A549 (cell line): ENCODE data around the gene MYOF. TPM values are rescaled to one million over a fixed set of nuclear protein-coding genes. Genes with fewer than 3 reads are reported as not detected.

ENCODE experiments used
- ATAC-seq, 2 experiments: fragments of 200-7000 bp in 1 of 2; fragments of >200 bp in 1 of 2; cut with Nextera tagmentation in 1 of 2; cut with Tn5 transposase in 1 of 2; 3 replicates each; pipeline versions ENCODE4 v1.8.0 to v1.9.1; 2018 to 2020; ENCODE audit warnings: mild to moderate bottlenecking in 1 of 2, moderate library complexity in 1 of 2
- CTCF ChIA-PET: fragments of 300-600 bp; sonication (Branson Sonifier 250); formaldehyde crosslinking; extraction: SDS; loops from one replicate; lab custom pipeline; 2021; ENCODE audit warnings: antibody characterized with exemption, inconsistent platforms; lab: Yijun Ruan, JAX
- POLR2A ChIA-PET: fragments of 350-600 bp; formaldehyde crosslinking; extraction: SDS; loops from one replicate; lab custom pipeline; 2021; ENCODE audit warnings: antibody characterized with exemption, inconsistent platforms; lab: Yijun Ruan, JAX
- DNase-seq, 2 experiments: peaks; one replicate each; pipeline versions ENCODE4 v3.0.0 to v3.0.0-alpha.2; 2011 to 2016; ENCODE audit warnings: low read depth in 1 of 2, low spot score in 1 of 2
- FAIRE-seq: peaks from 2 replicates; lab custom pipeline; 2011; peaks lifted over from hg19 to GRCh38; lab: Jason Lieb, UNC
- H3K27ac ChIP-seq, 2 experiments: fragments of >200 bp; sonication (Bioruptor Twin); formaldehyde crosslinking; 3 replicates each; pipeline ENCODE4 v1.5.1; 2016 to 2017
- H3K4me1 ChIP-seq: fragments of >200 bp; sonication (Bioruptor Twin); formaldehyde crosslinking; 3 replicates; pipeline ENCODE4 v1.6.1; 2016
- H3K4me2 ChIP-seq: fragments of >200 bp; sonication (Bioruptor Twin); formaldehyde crosslinking; 3 replicates; pipeline ENCODE4 v1.6.1; 2016
- H3K4me3 ChIP-seq: fragments of >200 bp; sonication (Bioruptor Twin); formaldehyde crosslinking; 3 replicates; pipeline ENCODE4 v1.5.1; 2016
- H3K9me3 ChIP-seq: fragments of >200 bp; sonication (Bioruptor Twin); formaldehyde crosslinking; 3 replicates; pipeline ENCODE4 v1.6.1; 2016
- BCL3 ChIP-seq: fragments of >200 bp; sonication (Bioruptor Twin); formaldehyde crosslinking; IDR thresholded peaks from 3 replicates; pipeline ENCODE4 v1.6.1; 2016
- BHLHE40 ChIP-seq: IDR thresholded peaks from 2 replicates; pipeline ENCODE4 v1.6.1; 2012; ENCODE audit warnings: low read depth, low read length, inconsistent platforms
- CBX2 ChIP-seq: fragments of 200-600 bp; sonication (generic); IDR thresholded peaks from 2 replicates; pipeline ENCODE4 v1.6.1; 2016; ENCODE audit warnings: low read depth, mild to moderate bottlenecking, borderline replicate concordance
- CHD2 ChIP-seq: fragments of 150-350 bp; IDR thresholded peaks from 2 replicates; pipeline ENCODE4 v1.6.1; 2014; ENCODE audit warnings: low read length; ENCODE audit not compliant: partially characterized antibody
- EHMT2 ChIP-seq: fragments of 200-600 bp; sonication (generic); IDR thresholded peaks from 2 replicates; pipeline ENCODE4 v1.6.1; 2016; ENCODE audit warnings: antibody characterized with exemption, low read depth, mild to moderate bottlenecking, moderate library complexity
- EP300 ChIP-seq, 2 experiments: fragments of >200 bp; sonication (Bioruptor Twin); formaldehyde crosslinking; IDR thresholded peaks; 2 replicates in 1 of 2; 3 replicates in 1 of 2; pipeline ENCODE4 v1.6.1; 2016 to 2017
- ESRRA ChIP-seq: fragments of 150-350 bp; IDR thresholded peaks from 2 replicates; pipeline ENCODE4 v1.6.1; 2014; ENCODE audit warnings: mild to moderate bottlenecking, low read length, borderline replicate concordance
- FOSB ChIP-seq: fragments of 250-450 bp; sonication (Bioruptor Pico); IDR thresholded peaks from 2 replicates; pipeline ENCODE4 v1.5.0; 2020; ENCODE audit warnings: mild to moderate bottlenecking, moderate library complexity
- FOSL2 ChIP-seq, 2 experiments: fragments of 450-650 bp in 1 of 2; fragments of >200 bp in 1 of 2; sonication (Bioruptor Twin) in 1 of 2; formaldehyde crosslinking; IDR thresholded peaks; 2 replicates each; pipeline versions ENCODE4 v1.5.0 to v1.6.1; 2016 to 2020; ENCODE audit warnings: mild to moderate bottlenecking in 1 of 2, moderate library complexity in 1 of 2
- HES2 ChIP-seq: fragments of >200 bp; sonication (Bioruptor Twin); formaldehyde crosslinking; IDR thresholded peaks from 2 replicates; pipeline ENCODE4 v1.6.1; 2016
- HEYL ChIP-seq: fragments of 250-450 bp; sonication (Bioruptor Pico); IDR thresholded peaks from 2 replicates; pipeline ENCODE4 v1.8.0; 2021; ENCODE audit warnings: mild to moderate bottlenecking, moderate library complexity
- HOXA7 ChIP-seq: fragments of 250-450 bp; sonication (Bioruptor Pico); IDR thresholded peaks from 2 replicates; pipeline ENCODE4 v1.5.0; 2020; ENCODE audit warnings: mild to moderate bottlenecking, moderate library complexity
- KDM1A ChIP-seq: fragments of 200-600 bp; sonication (generic); IDR thresholded peaks from 2 replicates; pipeline ENCODE4 v1.6.1; 2016; ENCODE audit warnings: low read depth, mild to moderate bottlenecking
- MAZ ChIP-seq: fragments of 150-350 bp; IDR thresholded peaks from 2 replicates; pipeline ENCODE4 v1.6.1; 2014; ENCODE audit warnings: antibody characterized with exemption, low read depth, low read length, borderline replicate concordance
- NFE2L2 ChIP-seq: fragments of 150-350 bp; conservative IDR thresholded peaks from 2 replicates; pipeline ENCODE4 v1.6.1; 2014; ENCODE audit warnings: low read length
- NPAS2 ChIP-seq: fragments of 250-450 bp; sonication (Bioruptor Pico); IDR thresholded peaks from 2 replicates; pipeline ENCODE4 v1.8.0; 2022; ENCODE audit warnings: mild to moderate bottlenecking, moderate library complexity, borderline replicate concordance
- NR3C1 ChIP-seq: fragments of >200 bp; sonication (Bioruptor Twin); formaldehyde crosslinking; IDR thresholded peaks from 3 replicates; pipeline ENCODE4 v1.6.1; 2017
- PHF8 ChIP-seq: fragments of 200-600 bp; sonication (generic); IDR thresholded peaks from 2 replicates; pipeline ENCODE4 v1.6.1; 2016; ENCODE audit warnings: low read depth, mild to moderate bottlenecking, antibody characterized with exemption, moderate library complexity, borderline replicate concordance
- RCOR1 ChIP-seq: fragments of 150-350 bp; IDR thresholded peaks from 2 replicates; pipeline ENCODE4 v1.6.1; 2014; ENCODE audit warnings: antibody characterized with exemption, low read length, low read depth
- RNF2 ChIP-seq: fragments of 200-600 bp; sonication (generic); IDR thresholded peaks from 2 replicates; pipeline ENCODE4 v1.6.1; 2016; ENCODE audit warnings: low read depth, mild to moderate bottlenecking, antibody characterized with exemption, moderate library complexity, borderline replicate concordance
- TP53 ChIP-seq: fragments of 250-450 bp; sonication (Bioruptor Pico); IDR thresholded peaks from 2 replicates; pipeline ENCODE4 v1.5.0; 2021; ENCODE audit warnings: mild to moderate bottlenecking, moderate library complexity
- USF2 ChIP-seq: fragments of 450-650 bp; IDR thresholded peaks from 2 replicates; pipeline ENCODE4 v1.6.1; 2014; ENCODE audit warnings: antibody characterized with exemption
- ZC3H11A ChIP-seq: fragments of 450-650 bp; IDR thresholded peaks from 2 replicates; pipeline ENCODE4 v1.6.1; 2014; ENCODE audit warnings: antibody characterized with exemption, mild to moderate bottlenecking
- ZNF302 ChIP-seq: fragments of 250-450 bp; sonication (Bioruptor Pico); IDR thresholded peaks from 2 replicates; pipeline ENCODE4 v1.9.0; 2021; ENCODE audit warnings: inconsistent platforms, mild to moderate bottlenecking, moderate library complexity
- WGBS: methylation state at CpG from one replicate; pipeline ENCODE4 v1.1.6; 2017; ENCODE audit errors: missing lambda C conversion rate; 5-methylcytosine and 5-hydroxymethylcytosine counted together
- polyA plus RNA-seq, 4 experiments: library from polyadenylated mRNA; depleted of rRNA in 3 of 4; stranded (reverse); fragments of >200 nt; fragmentation: RNase III in 1 of 4; extraction: RNeasy Plus Mini Kit Qiagen cat#74134 plus additional on column Dnase treatment in 1 of 4; gene quantifications; 2 replicates in 3 of 4; 3 replicates in 1 of 4; pipeline ENCODE4 v1.2.3, GENCODE V29; 2011 to 2017
- TF ChIP-seq, protein P1 (sequence below): IDR thresholded peaks from 2 replicates; pipeline ENCODE4 v1.6.1; 2012

MYOF gene
- polyA plus RNA-seq, 2 of the 4 experiments (the other 2 are of a cell fraction), result 190 to 265 TPM

GRCh38 chr10:93277360-93277759 is 204.8 kb downstream of the MYOF start:
- POLR2A ChIA-PET, result no interaction called here
- no peak overlapping the region for H3K27ac ChIP-seq
- TF ChIP-seq FOSL2 (IDR thresholded peaks at IDR 0.05) (no peak), FOSL2 (CRISPR knock-in tag; IDR thresholded peaks at IDR 0.05) (no peak), KDM1A (no peak), EP300 (IDR thresholded peaks at IDR 0.05) (no peak)
- TF ChIP-seq, all 56 proteins: peak for 0
- H3K9me3 ChIP-seq, result no peaks in the 10 kb centered on the region
- no peak overlapping the region for H3K4me3 ChIP-seq
- no peak for ATAC-seq
- H3K4me1 ChIP-seq, result no peaks in the 10 kb centered on the region
- FAIRE-seq, result no peak
- 85% methylated on average over 4 of the region's 4 CpGs for WGBS
- CTCF ChIA-PET, result interaction anchor here (1.0 to 1.1 kb wide), 2 partner anchors 12 to 197 kb away, joined by 3 read pairs; no protein-coding TSS in a partner anchor
- no peak overlapping the region for H3K4me2 ChIP-seq
- no peak for DNase-seq

- ATAC-seq, result no peak
- ChIA-PET CTCF (no interaction called here), POLR2A (no interaction called here)
- H3K9me3 ChIP-seq, result peaks cover 11% of the 10 kb centered on the region; the same call in 1 of the 3 replicates
- no peak for DNase-seq
- TF ChIP-seq NFE2L2 (no peak), TP53 (CRISPR knock-in tag) (no peak), CBX2 (no peak), MAZ (no peak), EHMT2 (no peak), HEYL (CRISPR knock-in tag) (no peak), HES2 (no peak), NPAS2 (CRISPR knock-in tag) (no peak), FOSB (no peak), RCOR1 (no peak), NR3C1 (no peak), USF2 (no peak), FOSL2 (IDR thresholded peaks at IDR 0.05) (no peak), FOSL2 (CRISPR knock-in tag; IDR thresholded peaks at IDR 0.05) (no peak), ESRRA (no peak), RNF2 (no peak), PHF8 (no peak), BHLHE40 (no peak), ZNF302 (CRISPR knock-in tag) (no peak), CHD2 (no peak)
- TF ChIP-seq, protein P1, sequence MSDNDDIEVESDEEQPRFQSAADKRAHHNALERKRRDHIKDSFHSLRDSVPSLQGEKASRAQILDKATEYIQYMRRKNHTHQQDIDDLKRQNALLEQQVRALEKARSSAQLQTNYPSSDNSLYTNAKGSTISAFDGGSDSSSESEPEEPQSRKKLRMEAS, result no peak
- no peak overlapping the region for H3K27ac ChIP-seq
- no peaks in the 10 kb centered on the region for H3K4me1 ChIP-seq
- no peak for FAIRE-seq
- no peak overlapping the region for H3K4me3 ChIP-seq
- H3K4me2 ChIP-seq, result no peak overlapping the region
- 55% methylated on average over 4 of the region's 4 CpGs for WGBS
Observed at GRCh38 chr10:93274419-93274818, 207.7 kb downstream of the MYOF start.

GRCh38 chr10:93272884-93273675 is 209.1 kb downstream of the MYOF start:
- TF ChIP-seq FOSL2 (IDR thresholded peaks at IDR 0.05) (no peak), FOSL2 (CRISPR knock-in tag; IDR thresholded peaks at IDR 0.05) (no peak), ESRRA (no peak), BHLHE40 (no peak), MAZ (no peak), HOXA7 (CRISPR knock-in tag) (no peak), ZC3H11A (no peak), BCL3 (no peak)
- TF ChIP-seq, all 56 proteins: peak for 0
- POLR2A ChIA-PET, result no interaction called here
- peaks cover 16% of the 10 kb centered on the region; the same call in 2 of the 3 replicates for H3K9me3 ChIP-seq
- no peak for FAIRE-seq
- CTCF ChIA-PET, result no interaction called here
- DNase-seq, result no peak
- H3K27ac ChIP-seq, result no peak overlapping the region
- WGBS, result 84% methylated on average over 8 of the region's 8 CpGs
- no peak overlapping the region for H3K4me3 ChIP-seq
- H3K4me2 ChIP-seq, result no peak overlapping the region
- H3K4me1 ChIP-seq, result no peaks in the 10 kb centered on the region
- no peak for ATAC-seq
